ENCODE data around the gene EFNA3. TPM values are rescaled to one million over a fixed set of nuclear protein-coding genes. Genes with fewer than 3 reads are reported as not detected.

The EFNA3 gene
- total and polyA plus RNA-seq, 9 of the 15 experiments (the other 6 are each of a cell fraction or from before 2014, with no cell fraction given), result 0.59 to 7.9 (median 4.7) TPM

DNA sequence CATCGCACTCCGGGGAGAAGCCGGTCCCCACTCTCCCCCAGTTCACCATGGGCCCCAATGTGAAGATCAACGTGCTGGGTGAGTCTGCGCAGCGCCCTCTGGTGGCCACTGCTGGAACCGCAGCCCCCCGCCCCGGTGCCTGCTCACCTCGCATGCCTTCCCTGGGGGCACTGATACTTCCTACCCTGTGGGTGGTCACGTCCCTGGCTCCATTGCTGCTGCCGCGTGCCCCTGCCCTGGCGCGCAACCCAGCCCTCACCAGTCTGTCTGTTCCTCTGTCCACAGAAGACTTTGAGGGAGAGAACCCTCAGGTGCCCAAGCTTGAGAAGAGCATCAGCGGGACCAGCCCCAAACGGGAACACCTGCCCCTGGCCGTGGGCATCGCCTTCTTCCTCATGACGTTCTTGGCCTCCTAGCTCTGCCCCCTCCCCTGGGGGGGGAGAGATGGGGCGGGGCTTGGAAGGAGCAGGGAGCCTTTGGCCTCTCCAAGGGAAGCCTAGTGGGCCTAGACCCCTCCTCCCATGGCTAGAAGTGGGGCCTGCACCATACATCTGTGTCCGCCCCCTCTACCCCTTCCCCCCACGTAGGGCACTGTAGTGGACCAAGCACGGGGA is 7.6 kb downstream of the EFNA3 start (continued):
- TF ChIP-seq, protein P1, sequence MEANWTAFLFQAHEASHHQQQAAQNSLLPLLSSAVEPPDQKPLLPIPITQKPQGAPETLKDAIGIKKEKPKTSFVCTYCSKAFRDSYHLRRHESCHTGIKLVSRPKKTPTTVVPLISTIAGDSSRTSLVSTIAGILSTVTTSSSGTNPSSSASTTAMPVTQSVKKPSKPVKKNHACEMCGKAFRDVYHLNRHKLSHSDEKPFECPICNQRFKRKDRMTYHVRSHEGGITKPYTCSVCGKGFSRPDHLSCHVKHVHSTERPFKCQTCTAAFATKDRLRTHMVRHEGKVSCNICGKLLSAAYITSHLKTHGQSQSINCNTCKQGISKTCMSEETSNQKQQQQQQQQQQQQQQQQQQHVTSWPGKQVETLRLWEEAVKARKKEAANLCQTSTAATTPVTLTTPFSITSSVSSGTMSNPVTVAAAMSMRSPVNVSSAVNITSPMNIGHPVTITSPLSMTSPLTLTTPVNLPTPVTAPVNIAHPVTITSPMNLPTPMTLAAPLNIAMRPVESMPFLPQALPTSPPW (CRISPR knock-in tag; IDR thresholded peaks at IDR 0.05), result peak; percentile 51
- TF ChIP-seq, protein P2, sequence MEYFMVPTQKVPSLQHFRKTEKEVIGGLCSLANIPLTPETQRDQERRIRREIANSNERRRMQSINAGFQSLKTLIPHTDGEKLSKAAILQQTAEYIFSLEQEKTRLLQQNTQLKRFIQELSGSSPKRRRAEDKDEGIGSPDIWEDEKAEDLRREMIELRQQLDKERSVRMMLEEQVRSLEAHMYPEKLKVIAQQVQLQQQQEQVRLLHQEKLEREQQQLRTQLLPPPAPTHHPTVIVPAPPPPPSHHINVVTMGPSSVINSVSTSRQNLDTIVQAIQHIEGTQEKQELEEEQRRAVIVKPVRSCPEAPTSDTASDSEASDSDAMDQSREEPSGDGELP (CRISPR knock-in tag; IDR thresholded peaks at IDR 0.05; ENCODE audit: borderline replicate concordance), result no peak
- TF ChIP-seq KAT8 (IDR thresholded peaks at IDR 0.05; ENCODE audit: low read depth) (no peak), FOXM1 (IDR thresholded peaks at IDR 0.05; ENCODE audit: low read depth) (no peak), FOXM1 (CRISPR knock-in tag; IDR thresholded peaks at IDR 0.05; ENCODE audit: low read depth) (no peak), ZNF197 (CRISPR knock-in tag; IDR thresholded peaks at IDR 0.05; ENCODE audit: low read depth) (no peak), CBX2 (IDR thresholded peaks at IDR 0.05; ENCODE audit: insufficient read depth, low read length, poor library complexity, severe bottlenecking) (no peak), MAZ (CRISPR knock-in tag; conservative IDR thresholded peaks at IDR 0.05 in 1 of 2, IDR thresholded peaks at IDR 0.05 in 1 of 2) (peak in 1 of 2 experiments; percentile 53; a peak in 2 of 4 replicates), KLF1 (tag; IDR thresholded peaks at IDR 0.05) (no peak), MYNN (IDR thresholded peaks at IDR 0.05) (no peak), MYNN (CRISPR knock-in tag; IDR thresholded peaks at IDR 0.05) (no peak), CCAR2 (IDR thresholded peaks at IDR 0.05; ENCODE audit: low read depth, low read length) (no peak), CEBPG (CRISPR knock-in tag; IDR thresholded peaks at IDR 0.05) (no peak), CEBPG (tag; conservative IDR thresholded peaks at IDR 0.05 in 1 of 2, IDR thresholded peaks at IDR 0.05 in 1 of 2) (no peak), SIN3A (IDR thresholded peaks at IDR 0.05; ENCODE audit: borderline replicate concordance in 2 of 2, control insufficient read depth in 1 of 2, low read depth in 2 of 2, low read length in 2 of 2) (0 out of 4 replicates have a peak, but pooled peaks of 1 of the 2 experiments have one; percentile 10), CHD1 (IDR thresholded peaks at IDR 0.05; ENCODE audit: low read length) (no peak)
- TF ChIP-seq, protein P3, sequence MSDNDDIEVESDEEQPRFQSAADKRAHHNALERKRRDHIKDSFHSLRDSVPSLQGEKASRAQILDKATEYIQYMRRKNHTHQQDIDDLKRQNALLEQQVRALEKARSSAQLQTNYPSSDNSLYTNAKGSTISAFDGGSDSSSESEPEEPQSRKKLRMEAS (CRISPR knock-in tag; IDR thresholded peaks at IDR 0.05), result peak; percentile 14; the same call in 1 of the 2 replicates
- TF ChIP-seq, protein P4, sequence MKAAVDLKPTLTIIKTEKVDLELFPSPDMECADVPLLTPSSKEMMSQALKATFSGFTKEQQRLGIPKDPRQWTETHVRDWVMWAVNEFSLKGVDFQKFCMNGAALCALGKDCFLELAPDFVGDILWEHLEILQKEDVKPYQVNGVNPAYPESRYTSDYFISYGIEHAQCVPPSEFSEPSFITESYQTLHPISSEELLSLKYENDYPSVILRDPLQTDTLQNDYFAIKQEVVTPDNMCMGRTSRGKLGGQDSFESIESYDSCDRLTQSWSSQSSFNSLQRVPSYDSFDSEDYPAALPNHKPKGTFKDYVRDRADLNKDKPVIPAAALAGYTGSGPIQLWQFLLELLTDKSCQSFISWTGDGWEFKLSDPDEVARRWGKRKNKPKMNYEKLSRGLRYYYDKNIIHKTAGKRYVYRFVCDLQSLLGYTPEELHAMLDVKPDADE (conservative IDR thresholded peaks at IDR 0.05; ENCODE audit: control insufficient read depth, low read depth, low read length), result 0 out of 2 replicates have a peak, but pooled peaks have one; percentile 27
- TF ChIP-seq, protein P5, sequence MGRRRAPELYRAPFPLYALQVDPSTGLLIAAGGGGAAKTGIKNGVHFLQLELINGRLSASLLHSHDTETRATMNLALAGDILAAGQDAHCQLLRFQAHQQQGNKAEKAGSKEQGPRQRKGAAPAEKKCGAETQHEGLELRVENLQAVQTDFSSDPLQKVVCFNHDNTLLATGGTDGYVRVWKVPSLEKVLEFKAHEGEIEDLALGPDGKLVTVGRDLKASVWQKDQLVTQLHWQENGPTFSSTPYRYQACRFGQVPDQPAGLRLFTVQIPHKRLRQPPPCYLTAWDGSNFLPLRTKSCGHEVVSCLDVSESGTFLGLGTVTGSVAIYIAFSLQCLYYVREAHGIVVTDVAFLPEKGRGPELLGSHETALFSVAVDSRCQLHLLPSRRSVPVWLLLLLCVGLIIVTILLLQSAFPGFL (CRISPR knock-in tag; IDR thresholded peaks at IDR 0.05), result 0 out of 2 replicates have a peak, but pooled peaks have one; percentile 30
- TF ChIP-seq, protein P6, sequence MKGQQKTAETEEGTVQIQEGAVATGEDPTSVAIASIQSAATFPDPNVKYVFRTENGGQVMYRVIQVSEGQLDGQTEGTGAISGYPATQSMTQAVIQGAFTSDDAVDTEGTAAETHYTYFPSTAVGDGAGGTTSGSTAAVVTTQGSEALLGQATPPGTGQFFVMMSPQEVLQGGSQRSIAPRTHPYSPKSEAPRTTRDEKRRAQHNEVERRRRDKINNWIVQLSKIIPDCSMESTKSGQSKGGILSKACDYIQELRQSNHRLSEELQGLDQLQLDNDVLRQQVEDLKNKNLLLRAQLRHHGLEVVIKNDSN (CRISPR knock-in tag; IDR thresholded peaks at IDR 0.05), result peak; percentile 28; the same call in 1 of the 2 replicates
